GM12878 (cell line): ENCODE measurements around the gene CPNE4. TPM values are rescaled to one million over a fixed set of nuclear protein-coding genes. Genes with fewer than 3 reads are reported as not detected.

Experiments
- ATAC-seq: fragments of 200-7000 bp; cut with Tn5 transposase; 3 replicates; pipeline ENCODE4 v1.9.1; 2020; ENCODE audit warnings: mild to moderate bottlenecking, moderate library complexity
- BruUV-seq: library from RNA; stranded (reverse); fragments of 400-500 nt; replicated peaks from 2 replicates; lab custom pipeline; 2021; lab: Mats Ljungman, UMichigan
- CTCF ChIA-PET: fragments of 300-600 bp; sonication (Branson Sonifier 250); formaldehyde crosslinking; extraction: SDS; loops from one replicate; lab custom pipeline; 2021; ENCODE audit warnings: inconsistent platforms; lab: Yijun Ruan, JAX
- POLR2A ChIA-PET: fragments of 350-600 bp; formaldehyde crosslinking; extraction: SDS; loops from one replicate; lab custom pipeline; 2021; ENCODE audit warnings: inconsistent platforms; lab: Charles Lee
- RAD21 ChIA-PET: fragments of 300-600 bp; sonication (Branson Sonifier 250); formaldehyde crosslinking; loops from one replicate; lab custom pipeline; 2023; ENCODE audit warnings: antibody characterized with exemption; ENCODE audit not compliant: unreplicated experiment; lab: Charles Lee
- SMC1A ChIA-PET: fragments of 300-600 bp; sonication (Branson Sonifier 250); formaldehyde crosslinking; loops from one replicate; lab custom pipeline; 2023; ENCODE audit not compliant: unreplicated experiment, uncharacterized antibody; lab: Charles Lee
- DNase-seq: peaks from one replicate; pipeline ENCODE4 v3.0.0-alpha.2; 2011; ENCODE audit warnings: low read depth, low spot score
- FAIRE-seq: peaks from 3 replicates; lab custom pipeline; 2011; peaks lifted over from hg19 to GRCh38; lab: Jason Lieb, UNC
- H2AFZ ChIP-seq: 2 replicates; pipeline ENCODE4 v1.6.0; 2011; ENCODE audit warnings: low read depth, low read length, control low read depth; ENCODE audit not compliant: control insufficient read depth
- H3K27ac ChIP-seq: 2 replicates; pipeline ENCODE4 v1.5.1; 2011; ENCODE audit warnings: control low read depth; ENCODE audit not compliant: control insufficient read depth, insufficient read depth
- H3K27me3 ChIP-seq, 2 experiments: replicated peaks in 1 of 2; 2 replicates each; pipeline versions ENCODE4 v1.6.0 to v1.6.1; 2011; ENCODE audit warnings: low read length in 1 of 2; ENCODE audit not compliant: control insufficient read depth in 2 of 2, insufficient read depth in 2 of 2
- H3K36me3 ChIP-seq, 2 experiments: 2 replicates each; pipeline ENCODE4 v1.5.1; 2011; ENCODE audit warnings: low read length in 1 of 2; ENCODE audit not compliant: control insufficient read depth in 2 of 2, insufficient read depth in 2 of 2
- H3K4me1 ChIP-seq: 2 replicates; pipeline ENCODE4 v1.6.1; 2011; ENCODE audit warnings: mild to moderate bottlenecking, low read length, moderate library complexity, mixed read lengths; ENCODE audit not compliant: control insufficient read depth, insufficient read depth
- H3K4me2 ChIP-seq: 2 replicates; pipeline ENCODE4 v1.6.0; 2011; ENCODE audit warnings: control low read depth; ENCODE audit not compliant: control insufficient read depth, insufficient read depth
- H3K4me3 ChIP-seq: fragments of 200-600 bp; sonication (generic); 2 replicates; pipeline ENCODE4 v1.5.1; 2016
- H3K79me2 ChIP-seq: 2 replicates; pipeline ENCODE4 v1.6.0; 2011; ENCODE audit warnings: low read length; ENCODE audit not compliant: control insufficient read depth, insufficient read depth
- H3K9ac ChIP-seq: 2 replicates; pipeline ENCODE4 v1.8.0; 2011; ENCODE audit warnings: low read length, control low read depth, mixed read lengths; ENCODE audit not compliant: control insufficient read depth, insufficient read depth
- H3K9me3 ChIP-seq: replicated peaks from 3 replicates; pipeline ENCODE4 v1.5.1; 2011; ENCODE audit warnings: mild to moderate bottlenecking, low read length; ENCODE audit not compliant: control insufficient read depth, insufficient read depth
- H4K20me1 ChIP-seq: 2 replicates; pipeline ENCODE4 v1.6.0; 2011; ENCODE audit not compliant: control insufficient read depth, insufficient read depth
- BCL3 ChIP-seq: IDR thresholded peaks from 2 replicates; pipeline ENCODE4 v1.6.1; 2011; ENCODE audit warnings: borderline replicate concordance, low read depth, mild to moderate bottlenecking, moderate library complexity, low read length; ENCODE audit not compliant: insufficient read depth, poor library complexity, severe bottlenecking
- BMI1 ChIP-seq: fragments of 450-650 bp; IDR thresholded peaks from 2 replicates; pipeline ENCODE4 v1.6.1; 2016; ENCODE audit warnings: mild to moderate bottlenecking, moderate library complexity, borderline replicate concordance
- CBX3 ChIP-seq: fragments of 200-600 bp; sonication (generic); IDR thresholded peaks from 2 replicates; pipeline ENCODE4 v1.6.1; 2016; ENCODE audit warnings: low read depth, borderline replicate concordance
- CBX5 ChIP-seq: sonication (generic); IDR thresholded peaks from 2 replicates; pipeline ENCODE4 v1.6.1; 2016; ENCODE audit warnings: low read depth, moderate library complexity, mild to moderate bottlenecking, inconsistent platforms
- FOS ChIP-seq: IDR thresholded peaks from 3 replicates; pipeline ENCODE4 v1.6.1; 2011; ENCODE audit warnings: borderline replicate concordance; ENCODE audit not compliant: insufficient read length; ENCODE audit errors: extremely low read depth
- KDM1A ChIP-seq: fragments of 200-600 bp; sonication (generic); IDR thresholded peaks from 2 replicates; pipeline ENCODE4 v1.6.1; 2016; ENCODE audit warnings: borderline replicate concordance
- NR2C2 ChIP-seq: IDR thresholded peaks from 2 replicates; pipeline ENCODE4 v1.6.1; 2011; ENCODE audit warnings: borderline replicate concordance, low read depth; ENCODE audit not compliant: control insufficient read depth, insufficient read length
- PKNOX1 ChIP-seq: fragments of 450-650 bp; IDR thresholded peaks from 2 replicates; pipeline ENCODE4 v1.6.1; 2016; ENCODE audit warnings: mild to moderate bottlenecking
- POLR2AphosphoS5 ChIP-seq: IDR thresholded peaks from 2 replicates; pipeline ENCODE4 v1.6.1; 2011; ENCODE audit warnings: mild to moderate bottlenecking, low read length, inconsistent platforms
- RAD51 ChIP-seq: fragments of 450-650 bp; IDR thresholded peaks from 2 replicates; pipeline ENCODE4 v1.6.1; 2016; ENCODE audit warnings: moderate library complexity, mild to moderate bottlenecking, inconsistent platforms
- SIX5 ChIP-seq: IDR thresholded peaks from 2 replicates; pipeline ENCODE4 v1.6.1; 2011; ENCODE audit warnings: mild to moderate bottlenecking, low read depth, low read length, moderate library complexity; ENCODE audit not compliant: severe bottlenecking
- SMC3 ChIP-seq: IDR thresholded peaks from 2 replicates; pipeline ENCODE4 v1.6.1; 2011; ENCODE audit warnings: low read length, improper control_type of control experiment, borderline replicate concordance
- SP1 ChIP-seq: IDR thresholded peaks from one replicate; pipeline ENCODE4 v1.6.1; 2011; ENCODE audit warnings: low read depth, low read length
- ZNF207 ChIP-seq: fragments of 450-650 bp; IDR thresholded peaks from 2 replicates; pipeline ENCODE4 v1.6.1; 2014; ENCODE audit warnings: antibody characterized with exemption, mild to moderate bottlenecking, borderline replicate concordance
- ZNF24 ChIP-seq: fragments of 450-650 bp; IDR thresholded peaks from 2 replicates; pipeline ENCODE4 v1.6.1; 2017; ENCODE audit warnings: antibody characterized with exemption, mild to moderate bottlenecking
- ZZZ3 ChIP-seq: IDR thresholded peaks from 2 replicates; pipeline ENCODE4 v1.6.1; 2011; ENCODE audit warnings: low read depth; ENCODE audit not compliant: control insufficient read depth, insufficient read length
- whole genome bisulfite sequencing: methylation state at CpG from one replicate; pipeline ENCODE4 v1.1.6; 2016; ENCODE audit warnings: low lambda C conversion rate; ENCODE audit not compliant: insufficient replicate concordance, insufficient coverage; ENCODE audit errors: missing lambda C conversion rate; 5-methylcytosine and 5-hydroxymethylcytosine counted together
- in situ Hi-C: fragments of 300-500 bp; cut with MboI; formaldehyde crosslinking; loops from 9 replicates; pipeline ENCODE4 v1.14.3; 2018; ENCODE audit warnings: mixed read lengths
- intact Hi-C: fragments of 100-400 bp; cut with micrococcal nuclease; formaldehyde crosslinking; loops from one replicate; pipeline ENCODE4 v1.14.2; 2022; ENCODE audit not compliant: unreplicated experiment
- polyA plus RNA-seq, 11 experiments: library from polyadenylated mRNA; depleted of rRNA in 4 of 11; unstranded in 6 of 11; stranded (reverse) in 5 of 11; fragments of >200 nt; fragmentation: Nextera tagmentation in 4 of 11; fragmentation: Illumina TruSeq in 1 of 11; extraction: Ambion mirVana in 4 of 11; extraction: Trizol in 1 of 11; gene quantifications; 1 replicate in 1 of 11; 2 replicates in 10 of 11; pipeline versions ENCODE4 v1.2.1 to v1.2.3, GENCODE V29; 2011 to 2016; ENCODE audit warnings: inconsistent platforms in 2 of 11, missing spikeins in 2 of 11, low read depth in 1 of 11
- total RNA-seq, 4 experiments: library from RNA; depleted of rRNA in 3 of 4; stranded (reverse); fragments of >200 nt in 3 of 4; fragmentation: Illumina TruSeq in 1 of 4; extraction: Trizol in 1 of 4; gene quantifications; 2 replicates each; pipeline versions ENCODE4 v1.2.1 to v1.2.3, GENCODE V29; 2013 to 2021
- TF ChIP-seq, protein P1 (sequence below): IDR thresholded peaks from 2 replicates; pipeline ENCODE4 v1.6.1; 2011; ENCODE audit warnings: low read depth, mild to moderate bottlenecking, low read length, moderate library complexity, borderline replicate concordance; ENCODE audit errors: extremely low read depth

The CPNE4 gene
- total and polyA plus RNA-seq, 10 of the 15 experiments (the other 5 are each of a cell fraction or from before 2014, with no cell fraction given): 0.17 to 1.9 (median 0.48) TPM; not detected in 1

DNA sequence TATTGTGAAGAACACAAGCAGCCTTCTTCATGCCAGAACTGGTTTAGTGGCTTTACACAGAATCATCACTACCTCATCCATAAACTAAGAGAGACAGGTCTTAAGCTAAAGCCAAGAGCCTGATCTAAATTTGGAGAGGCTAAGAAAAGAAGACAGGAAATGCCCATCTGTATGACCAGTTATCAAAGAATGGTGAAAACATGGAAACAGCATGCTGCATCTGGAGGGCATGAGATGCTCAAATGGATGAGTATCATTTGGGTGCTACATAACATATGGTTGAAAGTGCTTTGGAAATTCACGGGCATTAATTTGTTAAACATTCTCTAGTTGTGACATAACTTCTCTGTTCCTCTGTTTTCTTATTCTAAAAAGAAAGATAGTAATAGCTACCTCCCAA lies 112.5 kb downstream of the CPNE4 start:
- DNase-seq: no peak
- Histone ChIP-seq H2AFZ (no peak overlapping the region), H3K9ac (no peak overlapping the region), H3K27ac (no peak overlapping the region), H3K4me2 (no peak overlapping the region), H3K4me3 (no peak overlapping the region), H4K20me1 (no peaks in the 10 kb centered on the region), H3K27me3 (no peaks in the 10 kb centered on the region), H3K4me1 (no peaks in the 10 kb centered on the region), H3K9me3 (no peaks in the 10 kb centered on the region), H3K36me3 (no peaks in the 10 kb centered on the region), H3K79me2 (no peaks in the 10 kb centered on the region)
- in situ Hi-C loops: no loop called here
- no peak for FAIRE-seq
- TF ChIP-seq BCL3: no peak
- TF ChIP-seq SP1: no peak
- TF ChIP-seq CBX5: no peak
- TF ChIP-seq, protein P1, sequence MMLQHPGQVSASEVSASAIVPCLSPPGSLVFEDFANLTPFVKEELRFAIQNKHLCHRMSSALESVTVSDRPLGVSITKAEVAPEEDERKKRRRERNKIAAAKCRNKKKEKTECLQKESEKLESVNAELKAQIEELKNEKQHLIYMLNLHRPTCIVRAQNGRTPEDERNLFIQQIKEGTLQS: no peak
- no peak for ATAC-seq
- intact Hi-C loops: no loop called here
- WGBS: 50% methylated on average over 1 of the region's 1 CpG
- SMC1A ChIA-PET: no interaction called here
- BruUV-seq: no TSS peak
- RAD21 ChIA-PET: no interaction called here
- CTCF ChIA-PET: no interaction called here
- POLR2A ChIA-PET: no interaction called here

DNA sequence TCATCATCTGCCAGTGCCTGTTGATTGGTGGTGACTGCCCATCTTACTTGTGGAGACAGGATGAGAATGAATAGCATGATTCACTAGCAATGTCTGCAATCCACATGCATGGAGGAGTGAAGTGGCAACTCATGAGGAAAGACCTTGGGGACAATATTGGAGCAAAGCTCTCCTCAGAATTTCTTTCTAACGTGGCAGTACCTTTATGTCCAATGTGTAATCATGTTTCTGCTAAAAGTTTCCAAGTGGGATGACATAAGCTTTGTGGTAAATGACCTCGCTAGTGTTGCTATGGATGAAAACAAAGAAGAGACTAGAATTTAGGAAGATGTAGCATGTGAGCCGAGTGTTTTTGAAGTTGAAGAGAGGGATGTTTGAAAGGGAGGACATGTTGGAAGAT lies 117.8 kb downstream of the CPNE4 start:
- RAD21 ChIA-PET: no interaction called here
- TF ChIP-seq POLR2AphosphoS5 (no peak), BMI1 (no peak), NR2C2 (no peak), ZNF207 (no peak), SIX5 (no peak), FOS (no peak), CBX3 (no peak), ZZZ3 (no peak), SMC3 (no peak), PKNOX1 (no peak), CBX5 (no peak), RAD51 (no peak), KDM1A (no peak), ZNF24 (no peak)

More for the DNA sequence above, 117.8 kb downstream of the CPNE4 start:
- Histone ChIP-seq H2AFZ (no peak overlapping the region), H3K4me1 (no peaks in the 10 kb centered on the region), H3K27ac (no peak overlapping the region), H3K4me2 (no peak overlapping the region), H3K4me3 (no peak overlapping the region), H3K9ac (no peak overlapping the region), H3K36me3 (no peaks in the 10 kb centered on the region), H4K20me1 (no peaks in the 10 kb centered on the region), H3K79me2 (no peaks in the 10 kb centered on the region), H3K27me3 (no peaks in the 10 kb centered on the region), H3K9me3 (no peaks in the 10 kb centered on the region)
- in situ Hi-C loops (no loop called here), intact Hi-C loops (no loop called here)
- SMC1A ChIA-PET: no interaction called here
- DNase-seq (no peak), ATAC-seq (no peak), FAIRE-seq (no peak)
- POLR2A ChIA-PET: no interaction called here
- WGBS: 0% methylated on average over 3 of the region's 3 CpGs
- CTCF ChIA-PET: no interaction called here
- no TSS peak for BruUV-seq
